Naive thymus-derived CD4-positive, alpha-beta T cell (primary cell): ENCODE data around the gene SPTBN4. TPM values are rescaled to one million over a fixed set of nuclear protein-coding genes. Genes with fewer than 3 reads are reported as not detected.
"Not testable (repeated sequence)": the region's sequence is repeated elsewhere in the genome, so short reads cannot be mapped to it uniquely, and the experiment has no call there.

Experiments
- ATAC-seq: fragments of 150-1000 bp; cut with Tn5 transposase; 2 replicates; pipeline ENCODE4 v1.10.0; 2021; ENCODE audit warnings: mild to moderate bottlenecking, moderate library complexity
- CTCF ChIA-PET: fragments of 350-600 bp; sonication (Branson Sonifier 250); formaldehyde crosslinking; loops from one replicate; lab custom pipeline; 2021; ENCODE audit warnings: antibody characterized with exemption; lab: Charles Lee
- POLR2A ChIA-PET: fragments of 350-600 bp; sonication (Branson Sonifier 250); formaldehyde crosslinking; loops from one replicate; lab custom pipeline; 2021; ENCODE audit warnings: antibody characterized with exemption, inconsistent platforms; lab: Charles Lee
- DNase-seq, 9 donors: peaks; one replicate each; pipeline versions ENCODE4 v3.0.0 to v3.0.0-alpha.2; 2020 to 2022; ENCODE audit warnings: mixed read lengths in 1 of 9
- H3K27ac ChIP-seq: one replicate; pipeline ENCODE4 v1.7.0; 2013; ENCODE audit warnings: mild to moderate bottlenecking, low read depth, low read length, moderate library complexity
- H3K27me3 ChIP-seq, 2 donors: one replicate each; pipeline ENCODE4 v1.7.0; 2013; ENCODE audit warnings: low read length in 2 of 2, mild to moderate bottlenecking in 2 of 2, moderate library complexity in 2 of 2; ENCODE audit not compliant: control insufficient read depth in 2 of 2, insufficient read depth in 2 of 2
- H3K36me3 ChIP-seq, 3 experiments: 1 replicate in 2 of 3; 2 replicates in 1 of 3; pipeline ENCODE4 v1.7.0; 2013; ENCODE audit warnings: low read length in 3 of 3, mild to moderate bottlenecking in 3 of 3, moderate library complexity in 1 of 3; ENCODE audit not compliant: insufficient read depth in 3 of 3, control insufficient read depth in 2 of 3
- H3K4me1 ChIP-seq, 2 donors: one replicate each; pipeline ENCODE4 v1.7.0; 2013; ENCODE audit warnings: low read length in 2 of 2, mild to moderate bottlenecking in 2 of 2, moderate library complexity in 1 of 2; ENCODE audit not compliant: control insufficient read depth in 2 of 2, insufficient read depth in 2 of 2
- H3K4me3 ChIP-seq: 2 replicates; pipeline ENCODE4 v1.7.0; 2013; ENCODE audit warnings: mild to moderate bottlenecking, low read length
- H3K9me3 ChIP-seq, 3 experiments: 1 replicate in 2 of 3; 2 replicates in 1 of 3; pipeline ENCODE4 v1.7.0; 2013; ENCODE audit warnings: low read length in 3 of 3; ENCODE audit not compliant: control insufficient read depth in 2 of 3
- H3K27ac Mint-ChIP-seq, 9 donors: one replicate each; pipeline ENCODE4 v1.8.0; 2020 to 2022; ENCODE audit warnings: mixed read lengths in 9 of 9, mild to moderate bottlenecking in 8 of 9, moderate library complexity in 5 of 9, inconsistent platforms in 2 of 9
- H3K27me3 Mint-ChIP-seq, 5 donors: one replicate each; pipeline ENCODE4 v1.8.0; 2021 to 2022; ENCODE audit warnings: mixed read lengths in 5 of 5, mild to moderate bottlenecking in 1 of 5
- H3K36me3 Mint-ChIP-seq, 5 donors: one replicate each; pipeline ENCODE4 v1.8.0; 2020 to 2022; ENCODE audit warnings: mixed read lengths in 5 of 5, mild to moderate bottlenecking in 3 of 5, inconsistent platforms in 1 of 5
- H3K4me1 Mint-ChIP-seq, 7 donors: one replicate each; pipeline ENCODE4 v1.8.0; 2020 to 2022; ENCODE audit warnings: mixed read lengths in 7 of 7, mild to moderate bottlenecking in 3 of 7, inconsistent platforms in 1 of 7
- H3K4me3 Mint-ChIP-seq, 10 donors: one replicate each; pipeline ENCODE4 v1.8.0; 2020 to 2022; ENCODE audit warnings: mild to moderate bottlenecking in 10 of 10, mixed read lengths in 10 of 10, moderate library complexity in 6 of 10, inconsistent platforms in 2 of 10
- H3K9me3 Mint-ChIP-seq, 11 donors: one replicate each; pipeline ENCODE4 v1.8.0; 2020 to 2022; ENCODE audit warnings: mixed read lengths in 11 of 11, mild to moderate bottlenecking in 4 of 11, inconsistent platforms in 1 of 11, moderate library complexity in 1 of 11
- intact Hi-C, 2 donors: fragments of 100-400 bp; cut with micrococcal nuclease; formaldehyde crosslinking; loops; one replicate each; pipeline ENCODE4 v1.15.1; 2023
- polyA plus RNA-seq, 2 donors: library from polyadenylated mRNA; unstranded; fragments of 300-500 nt; fragmentation: Illumina TruSeq; gene quantifications; one replicate each; pipeline ENCODE4 v1.2.3, GENCODE V29; 2021
- total RNA-seq, 6 experiments: library from RNA in 5 of 6; stranded (reverse) in 5 of 6; gene quantifications; 1 replicate in 5 of 6; 2 replicates in 1 of 6; pipeline ENCODE4 v1.2.3 and lab custom pipeline; 2021 to 2026

Gene SPTBN4
- total and polyA plus RNA-seq, 7 experiments from 2014 or later: 0.20 to 1.5 (median 0.66) TPM; not detected in 1

GRCh38 chr19:40500678-40501530, 34.1 kb downstream of the SPTBN4 start:
- CTCF ChIA-PET: interaction anchor here (0.7 kb wide), 1 partner anchor 582 kb away, joined by 7 read pairs; no protein-coding TSS in a partner anchor
- H3K4me3 ChIP-seq, H3K27ac ChIP-seq, H3K27me3 ChIP-seq, intact Hi-C loops, POLR2A ChIA-PET, H3K36me3 ChIP-seq, H3K36me3 Mint-ChIP-seq, H3K9me3 ChIP-seq, H3K4me1 ChIP-seq, H3K9me3 Mint-ChIP-seq, ATAC-seq, DNase-seq, H3K4me3 Mint-ChIP-seq: not testable (repeated sequence)
- Mint-ChIP-seq H3K27ac (peak overlapping the region in 1 of 9 donors; percentile 64), H3K4me1 (peaks cover 0 to 13% (median 5%) of the 10 kb centered on the region in 7 donors), H3K27me3 (peaks cover 0 to 24% (median 0%) of the 10 kb centered on the region in 5 donors)

GRCh38 chr19:40501599-40501998, 34.8 kb downstream of the SPTBN4 start:
- intact Hi-C loops: no loop called here
- ATAC-seq (no peak), DNase-seq (no peak)
- no peaks in the 10 kb centered on the region for H3K36me3 ChIP-seq
- Mint-ChIP-seq H3K4me1 (peaks cover 0 to 13% (median 5%) of the 10 kb centered on the region in 7 donors), H3K4me3 (no peak overlapping the region), H3K27ac (no peak overlapping the region), H3K36me3 (peaks cover 0 to 3% (median 0%) of the 10 kb centered on the region in 5 donors), H3K27me3 (peaks cover 0 to 24% (median 0%) of the 10 kb centered on the region in 5 donors), H3K9me3 (peaks cover 0 to 3% (median 0%) of the 10 kb centered on the region in 11 donors)
- H3K27ac ChIP-seq: no peak overlapping the region
- no peaks in the 10 kb centered on the region for H3K9me3 ChIP-seq
- no peaks in the 10 kb centered on the region for H3K27me3 ChIP-seq
- H3K4me3 ChIP-seq: no peak overlapping the region
- ChIA-PET CTCF (no interaction called here), POLR2A (no interaction called here)
- no peaks in the 10 kb centered on the region for H3K4me1 ChIP-seq

GRCh38 chr19:40502081-40502480, 35.3 kb downstream of the SPTBN4 start:
- Histone ChIP-seq H3K4me1 (no peaks in the 10 kb centered on the region), H3K36me3 (no peaks in the 10 kb centered on the region), H3K27ac (no peak overlapping the region), H3K9me3 (no peaks in the 10 kb centered on the region), H3K27me3 (no peaks in the 10 kb centered on the region), H3K4me3 (no peak overlapping the region)
- Mint-ChIP-seq H3K9me3 (peaks cover 0 to 3% (median 0%) of the 10 kb centered on the region in 11 donors), H3K4me3 (no peak overlapping the region), H3K27ac (no peak overlapping the region), H3K27me3 (peaks cover 0 to 24% (median 0%) of the 10 kb centered on the region in 5 donors), H3K36me3 (peaks cover 0 to 3% (median 0%) of the 10 kb centered on the region in 5 donors), H3K4me1 (peaks cover 0 to 13% (median 5%) of the 10 kb centered on the region in 7 donors)
- DNase-seq (no peak), ATAC-seq (no peak)
- ChIA-PET CTCF (no interaction called here), POLR2A (no interaction called here)
- intact Hi-C loops: no loop called here

GRCh38 chr19:40502647-40503319, 36.0 kb downstream of the SPTBN4 start:
- H3K36me3 ChIP-seq: no peaks in the 10 kb centered on the region
- peaks cover 0 to 13% (median 5%) of the 10 kb centered on the region in 7 donors for H3K4me1 Mint-ChIP-seq
- no peaks in the 10 kb centered on the region for H3K4me1 ChIP-seq
- H3K27ac ChIP-seq: no peak overlapping the region
- intact Hi-C loops: no loop called here
- ChIA-PET CTCF (no interaction called here), POLR2A (no interaction called here)
- no peak overlapping the region for H3K27ac Mint-ChIP-seq
- no peak overlapping the region for H3K4me3 Mint-ChIP-seq
- no peak for DNase-seq
- peaks cover 0 to 3% (median 0%) of the 10 kb centered on the region in 11 donors for H3K9me3 Mint-ChIP-seq
- ATAC-seq: no peak
- no peak overlapping the region for H3K4me3 ChIP-seq
- H3K27me3 ChIP-seq: no peaks in the 10 kb centered on the region
- peaks cover 0 to 3% (median 0%) of the 10 kb centered on the region in 5 donors for H3K36me3 Mint-ChIP-seq
- H3K27me3 Mint-ChIP-seq: peaks cover 0 to 19% (median 0%) of the 10 kb centered on the region in 5 donors
- H3K9me3 ChIP-seq: no peaks in the 10 kb centered on the region

GRCh38 chr19:40503320-40503695, 36.5 kb downstream of the SPTBN4 start:
- Mint-ChIP-seq H3K36me3 (peaks cover 0 to 3% (median 0%) of the 10 kb centered on the region in 5 donors), H3K4me1 (peaks cover 0 to 13% (median 5%) of the 10 kb centered on the region in 7 donors), H3K4me3 (no peak overlapping the region), H3K27me3 (peaks cover 0 to 19% (median under 1%) of the 10 kb centered on the region in 5 donors), H3K9me3 (peaks cover 0 to 3% (median 0%) of the 10 kb centered on the region in 11 donors), H3K27ac (no peak overlapping the region)
- Histone ChIP-seq H3K27ac (no peak overlapping the region), H3K4me1 (no peaks in the 10 kb centered on the region), H3K9me3 (no peaks in the 10 kb centered on the region), H3K36me3 (no peaks in the 10 kb centered on the region), H3K27me3 (no peaks in the 10 kb centered on the region), H3K4me3 (no peak overlapping the region)
- ChIA-PET CTCF (no interaction called here), POLR2A (no interaction called here)
- intact Hi-C loops: no loop called here
- DNase-seq (no peak), ATAC-seq (no peak)

- Histone ChIP-seq H3K4me3 (no peak overlapping the region), H3K27ac (no peak overlapping the region), H3K4me1 (no peaks in the 10 kb centered on the region), H3K36me3 (no peaks in the 10 kb centered on the region), H3K9me3 (no peaks in the 10 kb centered on the region), H3K27me3 (no peaks in the 10 kb centered on the region)
- Mint-ChIP-seq H3K4me3 (no peak overlapping the region), H3K27ac (peak overlapping the region in 1 of 9 donors; percentile 5), H3K9me3 (peaks cover 0 to 3% (median 0%) of the 10 kb centered on the region in 11 donors), H3K36me3 (peaks cover 0 to 3% (median 0%) of the 10 kb centered on the region in 5 donors), H3K27me3 (peaks cover 7 to 37% (median 12%) of the 10 kb centered on the region in 5 donors), H3K4me1 (peaks cover 0 to 13% (median 5%) of the 10 kb centered on the region in 7 donors)
- ATAC-seq (no peak), DNase-seq (no peak)
- ChIA-PET POLR2A (no interaction called here), CTCF (no interaction called here)
- intact Hi-C loops: no loop called here
Measured at GRCh38 chr19:40506099-40506498, 39.3 kb downstream of the SPTBN4 start.
